K562 (cell line): ENCODE results near the gene NOL4L. TPM values are rescaled to one million over a fixed set of nuclear protein-coding genes. Genes with fewer than 3 reads are reported as not detected.

Experiments
- ARHGAP35 ChIP-seq: fragments of 450-650 bp; IDR thresholded peaks from 2 replicates; pipeline ENCODE4 v1.6.1; 2018; ENCODE audit not compliant: partially characterized antibody
- CREM ChIP-seq: IDR thresholded peaks from 2 replicates; pipeline ENCODE4 v1.6.1; 2014; ENCODE audit warnings: antibody characterized with exemption, low read depth
- CTCF ChIP-seq, 3 experiments: IDR thresholded peaks in 2 of 3; conservative IDR thresholded peaks in 1 of 3; 2 replicates each; pipeline ENCODE4 v1.5.1; 2011 to 2012; ENCODE audit warnings: low read length in 3 of 3, mild to moderate bottlenecking in 3 of 3, control low read depth in 2 of 3, improper control_type of control experiment in 1 of 3, inconsistent platforms in 1 of 3, low read depth in 1 of 3, mixed read lengths in 1 of 3, moderate library complexity in 1 of 3; ENCODE audit not compliant: insufficient read depth in 2 of 3
- CXXC5 ChIP-seq: fragments of 250-450 bp; sonication (Bioruptor Pico); IDR thresholded peaks from 2 replicates; pipeline ENCODE4 v1.8.0; 2022; ENCODE audit warnings: inconsistent platforms, mild to moderate bottlenecking, moderate library complexity
- DMBX1 ChIP-seq: fragments of 250-450 bp; sonication (Bioruptor Pico); IDR thresholded peaks from 2 replicates; pipeline ENCODE4 v1.8.0; 2022; ENCODE audit warnings: inconsistent platforms, mild to moderate bottlenecking, moderate library complexity, borderline replicate concordance
- E2F5 ChIP-seq: sonication (generic); formaldehyde crosslinking; IDR thresholded peaks from 2 replicates; pipeline ENCODE4 v1.8.0; 2022; ENCODE audit warnings: mild to moderate bottlenecking, missing genetic modification reagents
- FOXP1 ChIP-seq: sonication (generic); formaldehyde crosslinking; IDR thresholded peaks from 2 replicates; pipeline ENCODE4 v1.8.0; 2022; ENCODE audit warnings: mild to moderate bottlenecking, missing genetic modification reagents
- FUS ChIP-seq: fragments of 200-400 bp; formaldehyde crosslinking; optimal IDR thresholded peaks from 2 replicates; pipeline ENCODE3; 2017; ENCODE audit warnings: low read depth, low read length
- HLTF ChIP-seq: fragments of 450-650 bp; IDR thresholded peaks from 2 replicates; pipeline ENCODE4 v1.6.1; 2016
- ILF3 ChIP-seq: fragments of 450-650 bp; IDR thresholded peaks from 2 replicates; pipeline ENCODE4 v1.6.1; 2018; ENCODE audit warnings: antibody characterized with exemption, mild to moderate bottlenecking, moderate library complexity, borderline replicate concordance
- MAZ ChIP-seq, 2 experiments: fragments of 450-650 bp in 1 of 2; sonication (generic) in 1 of 2; formaldehyde crosslinking; IDR thresholded peaks in 1 of 2; conservative IDR thresholded peaks in 1 of 2; 2 replicates each; pipeline versions ENCODE4 v1.4.0 to v1.5.0; 2020; ENCODE audit warnings: mild to moderate bottlenecking in 1 of 2, missing genetic modification reagents in 1 of 2
- NCOR1 ChIP-seq: fragments of 450-650 bp; IDR thresholded peaks from 2 replicates; pipeline ENCODE4 v1.6.1; 2016; ENCODE audit warnings: mild to moderate bottlenecking, moderate library complexity
- NEUROD1 ChIP-seq: fragments of 150-350 bp; IDR thresholded peaks from 2 replicates; pipeline ENCODE4 v1.6.1; 2014; ENCODE audit warnings: borderline replicate concordance, low read length, low read depth; ENCODE audit not compliant: partially characterized antibody
- NR4A1 ChIP-seq, 2 experiments: fragments of 250-450 bp in 1 of 2; fragments of 450-650 bp in 1 of 2; sonication (Bioruptor Pico) in 1 of 2; IDR thresholded peaks; 2 replicates each; pipeline versions ENCODE4 v1.4.0 to v1.6.1; 2016 to 2020; ENCODE audit warnings: mild to moderate bottlenecking in 2 of 2, missing compliant biosample characterization in 1 of 2, missing genetic modification characterization in 1 of 2, moderate library complexity in 1 of 2
- POLR2A ChIP-seq: fragments of 450-650 bp; conservative IDR thresholded peaks from 2 replicates; pipeline ENCODE4 v1.6.1; 2016
- RBBP5 ChIP-seq: fragments of 200-600 bp; sonication (generic); IDR thresholded peaks from 2 replicates; pipeline ENCODE4 v1.6.1; 2012; ENCODE audit warnings: borderline replicate concordance, mild to moderate bottlenecking, low read length, control low read depth, inconsistent platforms; ENCODE audit not compliant: insufficient read depth, poor library complexity, severe bottlenecking
- RBM39 ChIP-seq: fragments of 200-400 bp; formaldehyde crosslinking; optimal IDR thresholded peaks from 2 replicates; pipeline ENCODE3; 2018; ENCODE audit warnings: low read depth, low read length
- STAT5B ChIP-seq: fragments of 250-450 bp; sonication (Bioruptor Pico); IDR thresholded peaks from 2 replicates; pipeline ENCODE4 v1.8.0; 2021; ENCODE audit warnings: mild to moderate bottlenecking, inconsistent platforms
- TAL1 ChIP-seq: fragments of 450-650 bp; IDR thresholded peaks from 2 replicates; pipeline ENCODE4 v1.6.1; 2016; ENCODE audit warnings: mild to moderate bottlenecking
- ZEB2 ChIP-seq: fragments of 450-650 bp; IDR thresholded peaks from 2 replicates; pipeline ENCODE4 v1.6.1; 2016
- ZNF146 ChIP-seq: IDR thresholded peaks from one replicate; pipeline ENCODE4 v1.6.1; 2018; ENCODE audit warnings: missing compliant biosample characterization; ENCODE audit not compliant: unreplicated experiment
- ZNF311 ChIP-seq: fragments of 250-450 bp; sonication (Bioruptor Pico); IDR thresholded peaks from 2 replicates; pipeline ENCODE4 v1.4.0; 2020; ENCODE audit warnings: mild to moderate bottlenecking, moderate library complexity
- ZNF561 ChIP-seq: fragments of 450-650 bp; formaldehyde crosslinking; conservative IDR thresholded peaks from 2 replicates; pipeline ENCODE4 v1.4.0; 2020; ENCODE audit warnings: mild to moderate bottlenecking, moderate library complexity
- ZNF644 ChIP-seq: fragments of 200-800 bp; sonication (Bioruptor generic); IDR thresholded peaks from 2 replicates; pipeline ENCODE4 v1.6.1; 2016; ENCODE audit warnings: low read depth, missing genetic modification characterization, missing compliant biosample characterization
- polyA plus RNA-seq, 8 experiments: library from polyadenylated mRNA; depleted of rRNA in 4 of 8; stranded (reverse) in 5 of 8; unstranded in 3 of 8; fragments of >200 nt; fragmentation: Nextera tagmentation in 2 of 8; fragmentation: Illumina TruSeq in 1 of 8; extraction: Ambion mirVana in 2 of 8; extraction: Trizol in 1 of 8; gene quantifications; 2 replicates each; pipeline versions ENCODE4 v1.2.1 to v1.2.3, GENCODE V29; 2011 to 2014; ENCODE audit warnings: inconsistent platforms in 1 of 8, missing spikeins in 1 of 8
- total RNA-seq, 7 experiments: library from RNA; depleted of rRNA in 6 of 7; stranded (reverse); fragments of >200 nt in 6 of 7; fragmentation: Illumina TruSeq in 2 of 7; extraction: Trizol in 2 of 7; gene quantifications; 2 replicates each; pipeline versions ENCODE4 v1.2.1 to v1.2.3, GENCODE V29; 2011 to 2021; ENCODE audit warnings: low replicate concordance in 1 of 7
- TF ChIP-seq, protein P1 (sequence below): fragments of 450-650 bp; IDR thresholded peaks from 2 replicates; pipeline ENCODE4 v1.6.1; 2016; ENCODE audit warnings: missing biosample characterization, missing genetic modification characterization
- TF ChIP-seq, protein P2 (sequence below): fragments of 250-450 bp; sonication (Bioruptor Pico); IDR thresholded peaks from 2 replicates; pipeline ENCODE4 v1.4.0; 2020; ENCODE audit warnings: mild to moderate bottlenecking

The NOL4L gene
- total and polyA plus RNA-seq, 9 of the 15 experiments (the other 6 are each of a cell fraction or from before 2014, with no cell fraction given), result 5.1 to 36.2 (median 13.6) TPM

- TF ChIP-seq MAZ (CRISPR knock-in tag; conservative IDR thresholded peaks at IDR 0.05 in 1 of 2, IDR thresholded peaks at IDR 0.05 in 1 of 2) (0 out of 4 replicates have a peak, but pooled peaks of 1 of the 2 experiments have one; percentile 41), NCOR1 (peak; percentile 1; the same call in 1 of the 2 replicates), HLTF (no peak), FUS (no peak), NEUROD1 (no peak), NR4A1 (CRISPR knock-in tag; IDR thresholded peaks at IDR 0.05) (0 out of 2 replicates have a peak, but pooled peaks have one; percentile 25), NR4A1 (tag; IDR thresholded peaks at IDR 0.05) (no peak), ZNF146 (CRISPR knock-in tag) (no peak), FOXP1 (CRISPR knock-in tag) (no peak), STAT5B (CRISPR knock-in tag) (no peak), ARHGAP35 (no peak), ZNF561 (CRISPR knock-in tag) (no peak), CXXC5 (CRISPR knock-in tag) (peak; percentile 6; the same call in 1 of the 2 replicates), CREM (no peak), RBBP5 (no peak), CTCF (IDR thresholded peaks at IDR 0.05 in 2 of 3, conservative IDR thresholded peaks at IDR 0.05 in 1 of 3; ENCODE audit: insufficient read depth in 2 of 3, low read depth in 1 of 3, low read length in 3 of 3) (no peak), ZNF311 (CRISPR knock-in tag) (0 out of 2 replicates have a peak, but pooled peaks have one; percentile 15), E2F5 (no peak), POLR2A (no peak), DMBX1 (0 out of 2 replicates have a peak, but pooled peaks have one; percentile 13), ZEB2 (no peak), RBM39 (no peak), ZNF644 (tag) (no peak), TAL1 (no peak), ILF3 (no peak)
- TF ChIP-seq, protein P1, sequence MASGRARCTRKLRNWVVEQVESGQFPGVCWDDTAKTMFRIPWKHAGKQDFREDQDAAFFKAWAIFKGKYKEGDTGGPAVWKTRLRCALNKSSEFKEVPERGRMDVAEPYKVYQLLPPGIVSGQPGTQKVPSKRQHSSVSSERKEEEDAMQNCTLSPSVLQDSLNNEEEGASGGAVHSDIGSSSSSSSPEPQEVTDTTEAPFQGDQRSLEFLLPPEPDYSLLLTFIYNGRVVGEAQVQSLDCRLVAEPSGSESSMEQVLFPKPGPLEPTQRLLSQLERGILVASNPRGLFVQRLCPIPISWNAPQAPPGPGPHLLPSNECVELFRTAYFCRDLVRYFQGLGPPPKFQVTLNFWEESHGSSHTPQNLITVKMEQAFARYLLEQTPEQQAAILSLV, result no peak
- TF ChIP-seq, protein P2, sequence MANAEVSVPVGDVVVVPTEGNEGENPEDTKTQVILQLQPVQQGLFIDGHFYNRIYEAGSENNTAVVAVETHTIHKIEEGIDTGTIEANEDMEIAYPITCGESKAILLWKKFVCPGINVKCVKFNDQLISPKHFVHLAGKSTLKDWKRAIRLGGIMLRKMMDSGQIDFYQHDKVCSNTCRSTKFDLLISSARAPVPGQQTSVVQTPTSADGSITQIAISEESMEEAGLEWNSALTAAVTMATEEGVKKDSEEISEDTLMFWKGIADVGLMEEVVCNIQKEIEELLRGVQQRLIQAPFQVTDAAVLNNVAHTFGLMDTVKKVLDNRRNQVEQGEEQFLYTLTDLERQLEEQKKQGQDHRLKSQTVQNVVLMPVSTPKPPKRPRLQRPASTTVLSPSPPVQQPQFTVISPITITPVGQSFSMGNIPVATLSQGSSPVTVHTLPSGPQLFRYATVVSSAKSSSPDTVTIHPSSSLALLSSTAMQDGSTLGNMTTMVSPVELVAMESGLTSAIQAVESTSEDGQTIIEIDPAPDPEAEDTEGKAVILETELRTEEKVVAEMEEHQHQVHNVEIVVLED (CRISPR knock-in tag), result no peak
Observed at GRCh38 chr20:32538526-32538939, 46.6 kb downstream of the NOL4L start (continued).
